GM23338 (cell line): ENCODE measurements around the gene CMTM6. TPM values are rescaled to one million over a fixed set of nuclear protein-coding genes. Genes with fewer than 3 reads are reported as not detected.

Experiments
- ATAC-seq: fragments of 200-7000 bp; cut with Tn5 transposase; 3 replicates; pipeline ENCODE4 v1.9.1; 2020
- DNase-seq: peaks from one replicate; pipeline ENCODE4 v3.0.0-alpha.2; 2015; ENCODE audit warnings: low spot score
- H2AFZ ChIP-seq: fragments of 200-600 bp; sonication (generic); 2 replicates; pipeline ENCODE4 v1.8.0; 2016; ENCODE audit warnings: antibody characterized with exemption, mild to moderate bottlenecking, moderate library complexity
- H3F3A ChIP-seq: fragments of 200-600 bp; sonication (generic); replicated peaks from 2 replicates; pipeline ENCODE4 v1.8.0; 2017; ENCODE audit warnings: antibody characterized with exemption, mixed run types, low read depth
- H3K27ac ChIP-seq: fragments of 200-600 bp; sonication (generic); 2 replicates; pipeline ENCODE4 v1.6.1; 2016; ENCODE audit warnings: low read depth
- H3K27me3 ChIP-seq: fragments of 200-600 bp; sonication (generic); 2 replicates; pipeline ENCODE4 v1.8.0; 2016; ENCODE audit warnings: mild to moderate bottlenecking, mixed run types, moderate library complexity; ENCODE audit not compliant: insufficient read depth
- H3K36me3 ChIP-seq: fragments of 200-600 bp; sonication (generic); 2 replicates; pipeline ENCODE4 v1.8.0; 2016; ENCODE audit warnings: mild to moderate bottlenecking; ENCODE audit not compliant: insufficient read depth
- H3K4me1 ChIP-seq: fragments of 200-600 bp; sonication (generic); 2 replicates; pipeline ENCODE4 v1.8.0; 2016; ENCODE audit warnings: mild to moderate bottlenecking, moderate library complexity; ENCODE audit not compliant: insufficient read depth
- H3K4me2 ChIP-seq: fragments of 200-600 bp; sonication (generic); 2 replicates; pipeline ENCODE4 v1.7.1; 2017; ENCODE audit warnings: mixed run types
- H3K4me3 ChIP-seq: fragments of 200-600 bp; sonication (generic); 2 replicates; pipeline ENCODE4 v1.6.1; 2016; ENCODE audit warnings: mixed run types
- H3K79me2 ChIP-seq: fragments of 200-600 bp; sonication (generic); replicated peaks from 2 replicates; pipeline ENCODE4 v1.8.0; 2017; ENCODE audit warnings: mild to moderate bottlenecking; ENCODE audit not compliant: insufficient read depth
- H3K9me2 ChIP-seq: fragments of 200-600 bp; sonication (generic); 2 replicates; pipeline ENCODE4 v1.8.0; 2017; ENCODE audit not compliant: insufficient read depth
- H4K20me1 ChIP-seq: fragments of 200-600 bp; sonication (generic); replicated peaks from 2 replicates; pipeline ENCODE4 v1.8.0; 2017; ENCODE audit warnings: mild to moderate bottlenecking; ENCODE audit not compliant: insufficient read depth
- H3K27ac Mint-ChIP-seq: 2 replicates; pipeline ENCODE4 v1.8.0; 2020; ENCODE audit warnings: inconsistent platforms, mild to moderate bottlenecking, moderate library complexity, mixed read lengths
- H3K27me3 Mint-ChIP-seq: 3 replicates; pipeline ENCODE4 v1.8.0; 2022; ENCODE audit warnings: low read depth, mild to moderate bottlenecking, moderate library complexity, mixed read lengths, inconsistent platforms; ENCODE audit not compliant: insufficient read depth, poor library complexity
- H3K36me3 Mint-ChIP-seq: 3 replicates; pipeline ENCODE4 v1.8.0; 2021; ENCODE audit warnings: low read depth, mild to moderate bottlenecking, inconsistent platforms, moderate library complexity, mixed read lengths
- H3K4me1 Mint-ChIP-seq: 3 replicates; pipeline ENCODE4 v1.8.0; 2020; ENCODE audit warnings: mild to moderate bottlenecking, inconsistent platforms, mixed read lengths
- H3K4me3 Mint-ChIP-seq: 3 replicates; pipeline ENCODE4 v1.8.0; 2021; ENCODE audit warnings: moderate library complexity, mild to moderate bottlenecking, inconsistent platforms, mixed read lengths
- H3K9me3 Mint-ChIP-seq: 3 replicates; pipeline ENCODE4 v1.8.0; 2020; ENCODE audit warnings: moderate library complexity, mild to moderate bottlenecking, inconsistent platforms, mixed read lengths
- CREB1 ChIP-seq: fragments of 250-450 bp; sonication (Bioruptor Pico); IDR thresholded peaks from 2 replicates; pipeline ENCODE4 v1.5.0; 2020; ENCODE audit warnings: low read depth, mild to moderate bottlenecking, moderate library complexity
- CTCF ChIP-seq, 2 experiments: fragments of 200-600 bp in 1 of 2; sonication (generic) in 1 of 2; conservative IDR thresholded peaks; 2 replicates each; pipeline versions ENCODE4 v1.5.1 to v1.6.1; 2016 to 2017; ENCODE audit warnings: antibody characterized with exemption in 2 of 2, low read depth in 2 of 2, mild to moderate bottlenecking in 2 of 2, moderate library complexity in 1 of 2
- ETS1 ChIP-seq: IDR thresholded peaks from 2 replicates; pipeline ENCODE4 v1.6.1; 2016; ENCODE audit warnings: antibody characterized with exemption
- EZH2 ChIP-seq: fragments of 200-600 bp; sonication (generic); IDR thresholded peaks from one replicate; pipeline ENCODE4 v1.8.0; 2017; ENCODE audit warnings: antibody characterized with exemption, mild to moderate bottlenecking, low read depth; ENCODE audit not compliant: unreplicated experiment
- EZH2phosphoT487 ChIP-seq: fragments of 200-600 bp; sonication (generic); IDR thresholded peaks from one replicate; pipeline ENCODE4 v1.8.1; 2018; ENCODE audit warnings: antibody characterized with exemption; ENCODE audit not compliant: unreplicated experiment
- JUNB ChIP-seq: IDR thresholded peaks from one replicate; pipeline ENCODE4 v1.6.1; 2016; ENCODE audit warnings: antibody characterized with exemption; ENCODE audit not compliant: unreplicated experiment
- NANOG ChIP-seq: IDR thresholded peaks from 2 replicates; pipeline ENCODE4 v1.6.1; 2016; ENCODE audit warnings: antibody characterized with exemption, borderline replicate concordance
- POLR2AphosphoS5 ChIP-seq: IDR thresholded peaks from 2 replicates; pipeline ENCODE4 v1.6.1; 2016; ENCODE audit warnings: antibody characterized with exemption, low read depth
- REST ChIP-seq: IDR thresholded peaks from one replicate; pipeline ENCODE4 v1.6.1; 2018; ENCODE audit warnings: antibody characterized with exemption; ENCODE audit not compliant: unreplicated experiment
- STAT1 ChIP-seq: IDR thresholded peaks from one replicate; pipeline ENCODE4 v1.6.1; 2016; ENCODE audit warnings: antibody characterized with exemption; ENCODE audit not compliant: unreplicated experiment
- ZNF114 ChIP-seq: fragments of 250-450 bp; sonication (Bioruptor Pico); IDR thresholded peaks from 2 replicates; pipeline ENCODE4 v1.5.0; 2020; ENCODE audit warnings: mild to moderate bottlenecking, moderate library complexity
- ZNF331 ChIP-seq: fragments of 250-450 bp; sonication (Bioruptor Pico); IDR thresholded peaks from 2 replicates; pipeline ENCODE4 v1.5.0; 2020; ENCODE audit warnings: low read depth, mild to moderate bottlenecking, moderate library complexity
- ZNF462 ChIP-seq: fragments of 250-450 bp; sonication (Bioruptor Pico); IDR thresholded peaks from 2 replicates; pipeline ENCODE4 v1.5.0; 2020; ENCODE audit warnings: mild to moderate bottlenecking, moderate library complexity
- polyA plus RNA-seq: library from polyadenylated mRNA; unstranded; fragments of >200 nt; fragmentation: Nextera tagmentation; extraction: Ambion mirVana; gene quantifications from 2 replicates; pipeline ENCODE4 v1.2.1, GENCODE V29; 2016
- total RNA-seq: library from RNA; depleted of rRNA; stranded (reverse); fragments of >200 nt; shearing (Covaris generic); gene quantifications from 2 replicates; pipeline ENCODE4 v1.2.3, GENCODE V29; 2014

Gene CMTM6
- total and polyA plus RNA-seq, 2 experiments from 2014 or later = 42.3 to 123 TPM

- Mint-ChIP-seq H3K36me3 (no peaks in the 10 kb centered on the region), H3K9me3 (no peaks in the 10 kb centered on the region), H3K27me3 (peaks cover 4% of the 10 kb centered on the region), H3K4me3 (no peak overlapping the region), H3K27ac (no peak overlapping the region), H3K4me1 (no peaks in the 10 kb centered on the region; the same call in 1 of the 3 replicates)
- H3K9me2 ChIP-seq = no peaks in the 10 kb centered on the region
- no peak overlapping the region for H2AFZ ChIP-seq
- H3K4me1 ChIP-seq = no peaks in the 10 kb centered on the region; the same call in 1 of the 2 replicates
- no peak overlapping the region for H3K4me2 ChIP-seq
- ATAC-seq (no peak), DNase-seq (no peak)
- TF ChIP-seq ZNF462 (CRISPR knock-in tag) (no peak), POLR2AphosphoS5 (no peak), JUNB (no peak), CREB1 (no peak), REST (no peak), ZNF114 (no peak), STAT1 (no peak), EZH2 (no peak), CTCF (conservative IDR thresholded peaks at IDR 0.05; ENCODE audit: low read depth in 2 of 2) (no peak), ETS1 (no peak), EZH2phosphoT487 (no peak), ZNF331 (CRISPR knock-in tag) (no peak), NANOG (no peak)
- H3K27ac ChIP-seq = no peak overlapping the region
- no peaks in the 10 kb centered on the region for H4K20me1 ChIP-seq
- no peaks in the 10 kb centered on the region for H3K27me3 ChIP-seq
- H3F3A ChIP-seq = 0 out of 2 replicates have a peak, but pooled peaks cover 3% of the 10 kb centered on the region
- H3K36me3 ChIP-seq = no peaks in the 10 kb centered on the region
- H3K4me3 ChIP-seq = no peak overlapping the region
- no peaks in the 10 kb centered on the region for H3K79me2 ChIP-seq
Observed at GRCh38 chr3:32511005-32511404, 8.4 kb upstream of the CMTM6 start.
